K562 (cell line): ENCODE results near the gene TTL.
"Not testable (repeated sequence)": the region's sequence is repeated elsewhere in the genome, so short reads cannot be mapped to it uniquely, and the experiment has no call there.

Experiments
- NFE2 ChIP-seq: IDR thresholded peaks from 2 replicates; pipeline ENCODE4 v1.6.1; 2014; ENCODE audit warnings: antibody characterized with exemption, low read depth
- ZNF766 ChIP-seq: fragments of 200-800 bp; sonication (Bioruptor generic); conservative IDR thresholded peaks from 2 replicates; pipeline ENCODE4 v1.6.1; 2016; ENCODE audit warnings: missing genetic modification characterization, missing compliant biosample characterization

GRCh38 chr2:112436993-112437392 lies 45.0 kb upstream of the TTL start:
- TF ChIP-seq NFE2, ZNF766: not testable (repeated sequence)
